GM18868 (cell line): ENCODE data around the gene COL15A1.

Source experiments
- ATAC-seq: cut with Tn5 transposase; IDR thresholded peaks from one replicate; pipeline ENCODE4 v1.9.1; 2021; ENCODE audit warnings: mild to moderate bottlenecking, moderate library complexity; ENCODE audit not compliant: unreplicated experiment

COL15A1 gene

DNA sequence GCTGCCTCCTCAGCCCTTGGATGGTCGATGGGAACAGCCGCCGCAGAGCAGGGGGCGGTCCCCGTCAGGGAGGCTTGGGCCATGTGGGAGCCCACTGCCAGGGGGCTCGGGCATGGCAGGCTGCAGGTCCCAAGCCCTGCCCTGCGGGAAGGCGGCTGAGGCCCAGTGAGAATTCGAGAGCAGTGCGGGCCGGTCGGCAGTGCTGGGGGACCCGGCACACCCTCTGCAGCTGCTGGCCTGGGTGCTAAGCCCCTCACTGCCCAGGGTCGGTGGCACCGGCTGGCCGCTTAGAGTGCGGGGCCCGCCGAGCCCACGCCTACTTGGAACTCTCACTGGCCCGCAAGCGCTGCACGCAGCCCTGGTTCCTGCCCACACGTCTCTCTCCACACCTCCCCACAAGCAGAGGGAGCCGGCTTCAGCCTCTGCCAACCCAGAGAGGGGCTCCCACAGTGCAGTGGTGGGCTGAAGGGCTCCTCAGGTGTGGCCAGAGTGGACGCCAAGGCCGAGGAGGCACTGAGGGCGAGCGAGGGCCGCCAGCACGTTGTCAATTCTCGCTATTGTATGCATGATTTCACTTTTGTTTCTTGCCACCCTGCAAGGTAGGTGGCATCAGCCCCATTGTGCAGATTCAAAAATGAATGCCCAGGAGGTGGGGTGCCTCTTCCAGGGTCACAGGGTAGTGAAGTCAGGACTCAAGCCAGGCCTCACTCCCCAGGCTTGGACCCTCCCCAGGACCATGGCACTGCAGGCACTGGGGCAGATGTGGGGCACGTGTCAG lies 48.6 kb downstream of the COL15A1 start:
- ATAC-seq, result no peak

DNA sequence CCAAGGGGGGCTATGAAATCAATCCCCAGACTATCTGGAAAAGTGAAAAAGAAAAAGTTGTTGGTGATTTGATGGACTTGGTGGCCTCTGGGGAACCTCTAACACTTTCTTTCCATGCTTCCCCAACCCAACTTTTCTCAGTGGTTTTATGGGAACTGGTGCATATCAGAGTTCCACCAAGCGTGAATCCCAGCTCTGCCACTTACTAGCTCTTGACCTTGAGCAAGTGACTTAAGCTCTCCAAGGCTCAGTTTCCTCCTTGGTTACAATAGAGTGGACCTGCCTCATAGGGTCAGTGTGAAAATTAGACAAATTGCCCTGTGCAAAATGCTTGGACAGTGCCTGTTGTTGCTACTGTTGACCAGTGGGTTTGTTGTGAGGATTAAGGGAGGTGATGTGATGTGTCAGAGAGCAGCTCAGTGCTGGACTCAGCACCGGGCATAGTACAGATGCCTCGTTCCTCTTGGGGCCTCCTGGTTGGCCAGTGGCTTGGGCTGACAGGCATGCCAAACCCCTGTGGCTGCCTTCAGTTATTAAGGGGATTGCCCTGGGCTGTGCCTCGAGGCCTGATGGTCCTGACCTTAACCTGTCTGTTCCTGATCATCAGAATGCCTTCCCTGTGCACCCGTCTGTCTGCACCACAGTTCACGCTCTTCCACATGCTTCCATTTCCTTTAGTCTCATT lies 49.3 kb downstream of the COL15A1 start:
- ATAC-seq, result peak; percentile 25

DNA sequence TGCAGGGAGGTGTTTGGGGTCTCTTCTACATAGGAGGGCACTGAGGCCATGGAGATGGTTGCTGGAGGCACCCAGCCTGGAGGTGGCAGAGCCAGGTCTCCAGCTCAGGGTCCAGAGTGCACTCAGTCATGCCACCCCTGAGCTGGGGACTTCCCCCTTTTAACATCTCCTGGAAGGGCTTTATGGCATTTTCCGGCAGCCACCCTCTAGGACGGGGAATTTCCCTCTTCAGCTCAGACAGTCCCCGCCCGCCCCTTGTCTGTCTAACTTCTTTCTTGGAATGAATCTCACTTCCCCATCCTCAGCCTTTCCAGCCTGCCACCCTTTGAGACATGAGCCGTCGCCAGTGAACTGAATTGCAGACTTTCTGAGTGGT lies 49.9 kb downstream of the COL15A1 start:
- ATAC-seq, result peak; percentile 91

GRCh38 chr9:98994172-98995058 lies 50.7 kb downstream of the COL15A1 start:
- ATAC-seq, result no peak

DNA sequence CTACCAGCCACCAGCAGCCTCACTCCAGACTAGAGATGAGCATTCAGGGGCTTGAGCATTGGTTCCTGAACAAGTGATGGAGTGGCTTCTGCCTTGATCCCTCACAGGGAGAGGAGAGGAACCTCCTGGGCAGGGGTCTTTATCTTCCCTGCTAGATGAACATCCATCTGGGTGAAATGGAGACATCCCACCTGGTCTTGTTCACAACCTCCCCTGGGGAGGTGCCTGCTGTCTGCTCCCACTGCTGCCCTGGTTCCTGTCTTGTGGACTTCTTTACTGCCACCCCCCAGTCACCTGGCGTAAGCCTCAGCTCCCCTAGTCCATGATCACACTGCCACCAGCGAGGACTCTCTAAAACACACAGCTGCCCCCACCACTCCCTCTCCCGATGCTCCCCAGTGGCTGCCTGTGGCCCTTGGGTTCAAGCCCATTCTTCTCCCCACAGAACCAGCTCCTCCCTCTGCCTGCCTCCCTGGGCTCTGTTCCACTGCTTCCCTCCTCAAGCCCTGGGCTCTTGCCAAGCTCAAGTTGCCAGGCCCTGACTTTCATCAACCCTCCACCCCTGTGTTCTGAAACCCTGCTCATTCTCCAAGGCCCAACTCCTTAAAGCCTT lies 51.5 kb downstream of the COL15A1 start:
- no peak for ATAC-seq

DNA sequence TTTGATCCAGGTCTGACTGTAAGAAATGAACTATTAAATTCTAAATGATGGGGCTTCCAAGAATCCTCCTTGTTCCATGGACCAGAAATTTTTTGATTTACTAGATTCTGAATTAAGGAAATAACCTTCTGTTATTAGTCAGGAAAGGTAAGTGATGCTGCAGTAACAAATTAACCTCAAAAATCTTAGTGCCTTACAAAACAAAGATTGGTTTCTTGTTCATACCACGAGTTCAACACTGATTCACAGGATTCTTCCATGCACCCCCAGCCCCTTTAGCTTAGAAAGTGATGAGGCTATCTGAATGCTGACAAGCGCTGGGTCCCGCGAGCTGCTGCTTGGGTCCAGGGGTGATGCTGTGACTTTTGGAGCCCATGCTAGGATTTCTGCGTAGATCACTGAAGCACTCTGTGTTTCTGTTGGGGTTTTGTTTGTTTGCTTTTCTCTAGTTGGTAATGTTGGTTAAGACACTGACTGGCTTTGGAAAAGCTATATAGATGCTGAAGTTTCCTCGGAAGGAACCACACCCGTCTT lies 52.3 kb downstream of the COL15A1 start:
- no peak for ATAC-seq

DNA sequence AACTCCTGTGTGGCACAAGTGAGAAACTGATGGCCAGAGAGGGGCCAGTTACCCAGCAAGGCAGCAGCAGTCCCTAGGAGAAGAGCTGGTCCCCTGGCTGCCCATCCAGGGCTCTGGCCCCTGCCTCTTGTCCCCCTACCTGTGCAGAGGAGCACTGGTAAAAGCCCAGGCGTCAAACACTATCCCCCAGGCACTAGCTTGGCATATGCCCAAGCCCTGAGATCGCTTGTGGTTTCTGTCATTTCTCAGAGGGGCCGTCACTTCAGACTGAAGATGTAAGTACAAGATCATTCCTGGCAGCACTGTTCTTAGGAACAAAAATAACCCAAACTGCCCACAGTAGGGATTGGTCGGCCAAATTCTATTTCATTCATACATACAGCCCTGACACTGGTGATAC lies 53.9 kb downstream of the COL15A1 start:
- no peak for ATAC-seq

DNA sequence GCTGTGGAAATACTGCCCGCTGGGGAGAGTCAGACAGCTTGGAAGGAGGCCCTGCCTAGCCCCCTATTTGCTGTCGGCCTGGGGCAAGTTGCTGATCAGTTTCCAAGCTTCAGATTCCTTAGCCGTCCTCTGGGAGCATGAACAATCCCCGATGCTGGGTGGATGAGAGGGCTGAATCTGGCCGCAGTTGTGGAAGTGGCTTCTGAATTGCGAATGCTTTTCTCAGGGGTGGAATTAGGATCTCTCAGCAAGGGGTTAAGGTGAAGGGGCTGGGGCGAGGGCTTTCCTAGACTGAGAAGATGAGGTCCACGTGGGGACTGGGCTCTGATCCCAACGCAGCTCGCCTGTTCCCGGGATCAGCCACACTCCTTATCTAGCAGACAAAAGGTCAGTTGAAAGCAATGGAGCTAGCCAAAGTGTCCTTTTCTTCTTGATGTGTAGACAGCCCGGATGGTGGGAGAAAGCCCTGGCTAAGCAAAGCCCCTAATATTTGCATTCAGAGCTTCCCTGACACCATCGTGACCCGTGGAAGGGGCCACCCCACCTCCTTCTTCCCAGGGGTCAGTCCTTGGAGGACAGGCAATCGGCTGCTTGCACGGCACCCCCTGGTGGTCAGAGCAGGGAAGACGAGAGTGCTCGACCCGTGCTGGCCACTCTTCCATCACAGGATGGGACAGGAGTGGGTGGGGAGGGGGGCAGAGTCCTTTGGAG lies 54.9 kb downstream of the COL15A1 start:
- no peak for ATAC-seq

DNA sequence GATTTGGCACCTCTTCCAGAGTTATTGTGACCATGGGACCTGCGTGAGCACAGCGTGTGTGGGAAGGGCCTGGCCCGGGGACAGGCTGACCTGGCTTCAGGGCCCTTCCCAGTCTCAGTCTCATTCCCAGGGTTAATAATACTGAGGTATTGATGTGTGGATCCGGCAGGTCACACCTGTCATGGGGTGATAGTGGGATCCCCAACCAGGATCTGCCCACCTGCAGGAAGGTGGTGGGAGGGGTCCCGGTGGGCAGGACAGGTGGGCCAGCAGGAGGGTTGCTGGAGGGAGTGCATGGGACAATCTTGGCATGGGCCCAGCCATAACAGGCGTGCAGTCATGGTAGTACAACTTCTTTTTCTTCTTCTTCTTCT lies 55.4 kb downstream of the COL15A1 start:
- ATAC-seq, result no peak

GRCh38 chr9:99000476-99001395 lies 57.0 kb downstream of the COL15A1 start:
- peak; percentile 65 for ATAC-seq

DNA sequence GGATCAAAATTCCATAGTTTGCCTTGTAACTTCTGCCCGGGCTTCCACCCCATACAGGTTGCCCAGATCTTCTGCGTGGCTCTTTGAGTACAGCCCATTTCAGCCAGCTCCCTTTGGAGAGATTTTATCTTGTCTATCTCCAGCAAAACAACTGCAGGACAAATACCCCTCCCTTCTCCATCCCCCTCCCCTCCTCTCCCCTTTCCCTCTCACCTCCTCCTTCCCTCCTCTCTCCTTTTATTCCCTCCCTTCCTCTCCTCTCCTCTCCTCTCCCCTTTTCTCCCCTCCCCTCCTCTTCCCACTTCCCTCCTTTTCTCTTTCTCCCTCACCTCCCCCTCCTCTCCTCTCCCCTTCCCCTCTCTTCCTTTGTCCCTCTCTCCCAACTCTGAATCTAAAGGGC lies 58.2 kb downstream of the COL15A1 start:
- ATAC-seq, result no peak

GRCh38 chr9:99002706-99003105 lies 59.0 kb downstream of the COL15A1 start:
- ATAC-seq, result no peak

GRCh38 chr9:99003308-99003707 lies 59.6 kb downstream of the COL15A1 start:
- ATAC-seq, result no peak

DNA sequence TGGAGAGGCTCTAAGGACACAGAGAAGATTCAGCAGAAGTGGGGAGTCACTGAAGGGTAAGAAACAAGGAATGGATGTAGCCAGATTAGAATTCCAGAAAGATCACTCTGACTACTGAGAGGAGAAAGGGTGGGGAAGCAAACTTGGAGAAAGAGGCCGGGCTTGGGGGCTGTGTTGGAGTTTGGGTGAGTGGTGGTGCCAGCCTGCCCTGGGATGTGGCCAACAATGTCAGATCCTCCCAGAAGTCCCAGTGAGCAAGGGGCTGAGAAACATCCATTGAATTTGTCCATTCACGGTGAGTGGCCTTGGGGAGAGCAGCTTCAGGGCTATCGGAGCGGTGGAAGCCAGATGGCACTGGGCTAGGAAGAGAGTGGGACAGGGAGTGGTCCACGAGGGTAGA lies 60.4 kb downstream of the COL15A1 start:
- ATAC-seq, result no peak

DNA sequence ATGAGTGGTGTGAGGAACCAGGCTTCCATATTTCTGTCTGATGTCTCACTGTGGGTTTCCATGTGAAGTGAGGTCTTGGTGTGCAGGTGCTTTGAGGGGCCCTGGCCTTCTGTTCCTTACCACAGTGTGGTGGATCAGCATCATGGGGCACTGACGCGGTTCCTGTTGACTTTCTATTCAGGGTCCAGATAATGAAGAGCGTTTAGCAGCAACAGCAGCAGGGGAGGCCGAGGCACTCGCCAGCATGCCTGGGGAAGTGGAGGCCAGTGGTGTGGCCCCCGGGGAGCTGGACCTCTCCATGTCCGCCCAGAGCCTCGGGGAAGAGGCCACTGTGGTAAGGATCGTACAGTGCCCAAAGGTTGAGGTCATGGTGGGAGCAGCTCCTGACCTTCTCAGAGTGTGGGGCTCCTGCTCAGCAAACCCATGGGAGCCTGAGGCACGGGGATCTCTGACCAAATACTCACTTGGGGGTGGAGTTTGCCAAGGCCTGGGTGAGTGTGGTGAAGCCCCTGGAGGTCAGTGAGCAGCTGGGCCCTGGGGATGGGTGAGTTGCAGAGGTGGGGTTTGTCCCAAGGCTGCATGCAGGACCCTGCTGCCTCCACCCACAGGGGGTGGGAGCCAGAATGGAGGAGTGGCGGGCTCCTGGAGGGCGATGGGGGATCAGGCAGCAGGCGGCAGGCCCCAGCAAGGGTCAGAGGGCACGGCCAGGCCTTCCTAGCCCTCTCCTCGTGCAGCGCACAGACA lies 61.2 kb downstream of the COL15A1 start:
- ATAC-seq, result no peak

GRCh38 chr9:99005651-99006050 lies 61.9 kb downstream of the COL15A1 start:
- no peak for ATAC-seq

DNA sequence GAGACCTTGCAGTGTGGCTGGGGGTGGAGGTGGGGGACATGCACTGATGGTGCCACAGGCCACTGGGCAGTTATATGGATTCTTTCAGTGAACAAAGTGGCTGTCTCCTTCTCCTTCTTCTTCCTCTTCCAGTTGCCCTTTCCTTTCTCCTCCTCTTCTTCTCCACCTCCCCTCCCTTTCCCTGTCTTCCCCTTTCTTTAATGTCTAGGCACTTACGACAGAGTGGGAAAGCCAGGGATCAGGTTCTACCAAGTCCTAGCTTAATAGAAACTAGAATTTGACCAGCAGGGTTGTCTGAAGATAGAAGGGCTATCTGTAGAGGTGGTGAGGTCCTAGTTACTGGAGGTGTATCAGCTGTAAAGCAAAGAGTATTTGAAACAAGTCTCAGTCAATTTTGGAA lies 62.8 kb downstream of the COL15A1 start:
- no peak for ATAC-seq

DNA sequence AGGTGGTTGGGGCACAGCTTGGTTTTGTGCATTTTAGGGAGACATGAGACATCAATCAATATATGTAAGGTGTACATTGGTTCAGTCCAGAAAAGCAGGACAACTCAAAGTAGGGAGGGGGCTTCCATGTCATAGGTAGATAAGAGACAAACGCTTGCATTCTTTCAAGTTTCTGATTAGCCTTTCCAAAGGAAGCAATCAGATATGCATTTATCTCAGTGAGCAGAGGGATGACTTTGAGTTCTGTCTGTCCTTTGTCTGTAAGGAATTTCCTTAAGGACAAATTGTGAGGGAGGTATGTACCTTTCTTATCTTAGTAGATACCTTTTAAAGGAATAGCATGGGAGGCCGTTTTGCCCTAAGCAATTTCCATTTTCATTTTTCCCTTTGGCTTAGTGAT lies 63.3 kb downstream of the COL15A1 start:
- ATAC-seq, result no peak

DNA sequence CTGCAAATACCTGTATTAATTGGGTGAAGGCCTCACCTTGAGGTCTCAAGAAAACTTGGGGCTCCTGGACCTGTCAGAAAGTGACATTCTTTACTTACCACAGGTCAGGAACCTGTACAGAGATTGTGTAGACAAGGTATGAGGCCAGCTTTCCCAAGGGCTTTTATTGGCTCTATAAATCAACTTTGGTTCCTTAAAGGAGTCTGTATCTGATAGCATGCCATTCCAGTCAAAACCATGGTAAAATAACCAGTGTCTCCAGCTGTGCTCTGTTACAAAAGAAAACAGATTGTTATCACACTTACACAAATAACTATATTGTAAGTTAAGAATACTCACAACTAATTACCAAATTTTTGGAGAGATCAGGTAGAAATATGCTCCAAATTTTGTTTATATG lies 64.5 kb downstream of the COL15A1 start:
- no peak for ATAC-seq
